SH-SY5Y (cell line): ENCODE data around the gene KRT86.

Experiments
- GATA2 ChIP-seq: IDR thresholded peaks from 2 replicates; pipeline ENCODE4 v1.6.1; 2011; ENCODE audit warnings: mild to moderate bottlenecking, low read depth, low read length
- GATA3 ChIP-seq: IDR thresholded peaks from 2 replicates; pipeline ENCODE4 v1.6.1; 2011; ENCODE audit warnings: low read depth, mild to moderate bottlenecking, low read length, moderate library complexity

DNA sequence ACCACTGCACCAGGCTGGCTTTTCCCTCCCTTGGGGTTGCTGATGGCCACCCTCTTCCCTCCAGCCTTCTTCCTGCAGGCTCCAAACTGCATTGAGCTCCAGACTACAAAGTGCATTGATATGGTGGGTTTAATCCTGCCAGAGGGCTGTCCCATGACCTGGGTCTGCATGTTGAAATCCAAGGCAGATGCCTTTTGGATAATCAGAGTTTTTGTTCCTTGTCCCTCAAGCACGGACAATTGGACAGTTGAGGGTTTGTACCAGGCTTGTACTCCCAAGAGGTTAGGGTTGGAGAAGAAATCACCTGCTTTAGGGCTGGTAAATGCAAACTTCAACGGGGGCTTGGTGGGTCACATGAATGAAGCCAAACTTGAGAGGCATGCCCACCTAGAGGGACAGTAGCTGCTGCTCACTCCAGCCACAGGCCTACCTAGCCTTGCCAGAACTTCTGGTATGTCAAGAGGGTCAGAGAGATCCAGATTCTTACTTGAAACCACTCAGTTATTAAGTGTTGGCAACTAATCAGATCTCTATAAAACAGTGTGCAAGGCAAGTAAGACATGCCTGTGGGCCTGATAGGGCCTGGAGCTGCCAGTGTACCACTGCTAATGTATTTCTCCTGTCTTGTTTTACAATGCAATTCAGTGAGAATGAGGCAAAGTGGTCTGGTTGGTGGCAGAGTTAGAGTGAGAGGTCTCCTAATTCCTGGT, 68.5 kb downstream of the KRT86 start:
- TF ChIP-seq GATA2 (no peak), GATA3 (no peak)
